CD4-positive, alpha-beta T cell treated with Interleukin-15 for 4 hours (primary cell): ENCODE data around the gene ARHGAP28.
"Not testable (repeated sequence)": the region's sequence is repeated elsewhere in the genome, so short reads cannot be mapped to it uniquely, and the experiment has no call there.

Source experiments
- DNase-seq: peaks from one replicate; pipeline ENCODE4 v3.0.0-alpha.2; 2020; ENCODE audit warnings: low spot score

Gene ARHGAP28

DNA sequence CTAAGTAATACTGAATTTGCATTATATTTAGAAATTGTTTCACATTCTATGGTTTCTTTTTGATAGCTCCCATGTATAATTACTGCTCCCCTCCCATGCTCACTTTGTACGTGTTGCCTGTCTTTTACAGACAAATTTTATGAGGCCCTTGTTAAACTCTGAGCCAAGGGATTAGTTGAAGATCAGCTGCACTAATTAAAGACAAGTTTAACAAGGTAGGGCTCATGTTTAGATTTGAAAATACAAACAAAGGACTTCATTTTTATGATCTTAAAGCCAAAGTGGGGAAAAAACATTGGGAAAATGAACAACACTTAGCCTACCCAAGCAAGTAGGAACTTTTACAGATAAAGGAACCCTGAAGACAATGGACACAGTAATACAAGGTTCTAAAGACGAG is 46.2 kb downstream of the ARHGAP28 start:
- no peak for DNase-seq

DNA sequence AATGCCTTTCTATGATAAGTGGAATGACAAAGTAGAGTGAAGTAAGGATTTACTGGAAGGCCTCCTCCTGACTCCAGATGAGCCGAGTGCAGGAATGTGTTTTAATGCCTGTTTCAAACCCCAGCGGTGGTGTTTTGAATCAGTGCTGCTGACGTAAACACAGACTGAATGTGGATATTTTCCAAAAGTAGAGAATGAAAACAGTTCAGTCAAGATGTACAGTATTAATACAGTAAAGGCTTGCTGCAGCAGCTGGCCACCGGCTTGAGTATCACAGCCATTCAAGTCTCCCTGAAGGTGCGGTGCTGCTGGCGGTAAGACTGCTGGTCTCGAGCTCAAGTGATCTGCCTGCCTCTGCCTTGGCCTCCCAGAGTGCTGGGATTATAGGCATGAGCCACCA is 46.7 kb downstream of the ARHGAP28 start:
- DNase-seq = no peak

GRCh38 chr18:6777509-6777908 is 48.0 kb downstream of the ARHGAP28 start:
- DNase-seq = no peak

DNA sequence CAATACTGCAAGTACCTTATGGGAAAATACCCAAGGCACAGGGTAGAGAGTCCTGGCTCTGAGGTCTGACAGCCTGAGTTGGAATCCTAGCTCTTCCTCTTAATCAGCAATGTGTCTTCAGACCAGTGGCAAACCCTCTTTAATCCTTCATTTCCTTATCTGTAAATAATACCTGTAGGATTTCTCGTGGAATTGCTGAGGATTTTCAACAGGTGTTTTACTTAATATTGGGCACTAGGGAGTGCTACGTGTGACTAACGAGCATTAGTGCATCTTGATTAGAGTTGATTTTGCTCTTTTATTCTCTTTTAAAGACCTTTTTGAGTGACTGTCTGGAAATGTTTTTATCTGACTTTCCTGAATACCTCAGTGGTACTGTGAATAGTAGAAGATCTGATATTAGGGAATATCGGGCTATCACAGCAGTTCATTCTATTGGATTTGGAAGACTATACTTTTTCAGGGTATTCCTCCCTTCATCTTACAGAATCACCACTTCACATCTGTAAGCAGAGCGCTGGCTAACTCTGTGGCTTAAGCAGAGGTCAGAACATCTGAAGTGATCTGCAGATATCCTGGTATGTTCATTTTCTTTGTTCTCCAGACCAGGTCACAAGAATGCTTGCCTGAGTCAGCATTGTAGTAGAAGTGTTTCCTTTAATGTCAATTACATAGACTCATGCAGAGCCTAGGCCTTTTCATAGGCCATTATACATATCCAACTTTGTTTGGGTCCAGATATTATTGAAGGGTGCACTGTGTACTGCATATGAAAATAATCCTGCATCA is 49.1 kb downstream of the ARHGAP28 start:
- no peak for DNase-seq

DNA sequence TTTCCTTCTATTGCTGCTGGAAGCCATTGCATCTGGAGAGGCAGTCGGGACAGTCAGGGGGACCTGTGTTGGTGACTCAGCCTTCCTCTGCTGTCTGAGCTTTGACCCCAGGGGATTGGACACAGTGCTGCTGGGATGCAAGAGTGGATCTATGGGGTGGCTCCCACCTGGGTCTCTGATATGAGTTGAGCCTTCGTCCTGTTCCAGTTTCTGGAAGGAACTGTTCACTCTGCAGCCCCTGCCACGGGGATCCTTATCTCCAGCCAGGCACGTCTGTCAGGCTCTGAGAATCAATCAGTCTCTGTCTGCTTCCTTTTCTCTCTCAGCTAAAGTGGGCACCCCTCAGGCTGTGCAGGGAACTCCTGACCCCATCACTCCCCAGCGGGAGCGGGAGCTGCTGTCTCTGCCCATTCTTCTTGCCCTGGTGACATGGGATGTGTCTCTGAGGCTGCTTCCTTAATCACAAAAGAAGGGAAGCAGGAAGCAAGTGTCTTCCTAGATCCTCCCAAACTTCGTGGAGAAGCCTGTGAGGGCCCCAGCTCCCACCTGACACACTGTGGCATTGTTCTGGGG is 51.7 kb downstream of the ARHGAP28 start:
- DNase-seq = no peak

GRCh38 chr18:6781796-6782195 is 52.3 kb downstream of the ARHGAP28 start:
- no peak for DNase-seq

- no peak for DNase-seq
These were observed 53.3 kb downstream of the ARHGAP28 start for GRCh38 chr18:6782861-6783260.

DNA sequence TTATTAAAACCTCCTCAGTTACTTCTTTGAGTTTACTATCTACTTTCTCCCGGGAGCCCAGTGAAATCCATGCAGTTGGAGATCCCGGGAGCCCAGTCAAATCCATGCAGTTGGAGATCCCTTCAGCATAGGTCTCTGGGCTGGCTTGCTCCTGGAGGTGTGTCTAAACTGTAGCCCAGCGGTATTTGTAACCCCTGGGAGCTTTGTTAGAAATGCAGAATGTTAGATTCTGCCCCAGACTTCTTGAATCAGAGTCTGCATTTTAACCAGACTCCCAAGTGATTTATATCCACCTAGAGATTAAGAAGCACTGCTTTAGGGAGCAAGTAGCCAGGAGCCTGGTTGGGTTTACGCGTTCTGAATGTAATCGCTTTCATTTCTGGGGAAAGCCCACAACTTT is 54.5 kb downstream of the ARHGAP28 start:
- no peak for DNase-seq

DNA sequence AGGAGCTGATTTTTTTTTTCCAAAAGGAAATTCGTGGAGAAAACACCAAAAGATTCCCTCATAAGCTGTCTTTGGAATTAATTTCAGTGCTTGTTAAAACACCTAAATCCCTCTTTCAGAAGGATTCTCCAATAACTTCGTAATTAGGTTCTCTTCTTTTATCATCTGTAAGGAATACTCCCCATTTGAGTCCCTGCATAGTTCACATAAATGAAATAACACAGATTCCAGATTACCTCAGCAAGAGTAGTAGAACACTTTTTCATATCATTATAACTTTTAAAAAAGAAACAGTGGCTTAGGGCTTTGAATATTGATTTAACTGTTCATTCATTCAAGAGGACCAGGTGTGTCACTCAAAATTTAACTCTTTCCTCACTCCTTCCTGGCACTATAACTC is 55.5 kb downstream of the ARHGAP28 start:
- no peak for DNase-seq

DNA sequence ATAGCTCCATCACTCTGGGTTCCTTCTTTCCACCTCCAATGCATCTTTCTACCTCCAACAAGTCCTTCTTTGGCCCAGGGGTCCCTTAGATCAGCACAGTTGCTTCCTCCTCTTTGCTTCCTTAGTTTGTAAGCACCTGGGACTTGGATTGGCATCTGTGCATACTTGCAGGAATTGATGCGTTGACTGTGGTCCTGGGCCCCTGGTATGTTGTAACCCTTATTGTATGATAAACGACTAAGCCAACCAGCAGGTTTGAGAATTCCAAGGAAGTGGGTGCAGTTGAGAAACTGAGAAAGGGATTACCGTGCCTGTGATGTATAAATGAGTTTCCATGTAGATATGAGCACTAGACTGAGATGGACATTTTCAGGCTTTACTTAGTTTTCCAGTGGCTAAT is 55.9 kb downstream of the ARHGAP28 start:
- no peak for DNase-seq

DNA sequence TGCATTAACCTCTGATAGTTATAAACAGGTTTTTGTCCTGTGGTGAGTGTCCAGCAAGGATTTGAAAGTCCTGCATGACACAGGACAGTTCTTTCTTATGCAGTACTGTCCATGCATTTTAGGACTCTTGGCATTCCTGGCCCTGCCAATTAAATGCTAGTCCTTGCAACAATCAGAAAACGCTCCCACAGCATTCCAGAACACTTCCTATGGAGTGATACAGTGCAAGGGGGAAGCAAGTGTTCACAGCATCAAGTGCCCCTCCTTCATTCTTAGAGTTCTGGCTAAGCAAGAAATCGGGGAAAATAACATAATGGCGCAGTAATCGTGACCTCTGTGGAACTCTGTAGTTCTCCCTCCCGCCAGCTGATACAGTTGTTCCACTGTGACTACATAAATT is 62.9 kb downstream of the ARHGAP28 start:
- DNase-seq = no peak

DNA sequence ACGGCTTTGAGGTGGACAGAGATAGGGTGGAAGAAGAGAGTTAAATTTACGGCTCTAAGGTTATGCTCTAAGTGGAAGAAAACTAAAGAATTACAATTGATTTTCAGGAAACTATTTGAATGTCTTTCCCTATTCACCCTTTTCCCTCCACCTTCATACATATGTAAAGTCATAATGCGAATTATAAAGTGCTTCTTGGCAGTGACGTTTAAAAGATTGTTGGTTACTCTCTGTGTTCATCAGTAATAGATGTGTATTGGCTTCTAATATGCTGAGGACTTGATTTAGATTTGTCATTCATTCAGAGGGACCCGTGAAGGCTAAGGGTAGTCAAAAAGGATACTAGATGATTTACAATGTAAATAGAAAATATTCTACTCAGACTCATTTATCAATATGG is 63.9 kb downstream of the ARHGAP28 start:
- DNase-seq = no peak

DNA sequence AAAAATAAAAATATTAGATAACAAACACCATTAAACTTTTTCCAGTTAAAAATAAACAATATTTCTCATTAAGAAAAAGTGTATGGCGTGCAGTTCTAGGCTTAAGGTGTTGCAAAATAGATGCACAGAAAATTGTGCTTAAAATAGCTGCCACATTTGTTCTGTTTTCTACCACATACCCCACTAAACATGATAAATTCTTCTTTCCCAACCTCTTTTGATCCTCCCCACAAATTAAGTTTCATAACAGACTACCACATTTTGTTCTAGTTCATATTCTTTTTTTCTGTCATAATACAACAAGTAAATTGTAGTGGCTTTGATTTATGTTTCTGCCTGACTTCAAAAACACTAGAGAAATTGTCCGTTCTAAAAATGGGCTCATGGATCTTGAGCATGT is 64.5 kb downstream of the ARHGAP28 start:
- no peak for DNase-seq

- DNase-seq = no peak
These were observed 65.8 kb downstream of the ARHGAP28 start for GRCh38 chr18:6795307-6795706.

DNA sequence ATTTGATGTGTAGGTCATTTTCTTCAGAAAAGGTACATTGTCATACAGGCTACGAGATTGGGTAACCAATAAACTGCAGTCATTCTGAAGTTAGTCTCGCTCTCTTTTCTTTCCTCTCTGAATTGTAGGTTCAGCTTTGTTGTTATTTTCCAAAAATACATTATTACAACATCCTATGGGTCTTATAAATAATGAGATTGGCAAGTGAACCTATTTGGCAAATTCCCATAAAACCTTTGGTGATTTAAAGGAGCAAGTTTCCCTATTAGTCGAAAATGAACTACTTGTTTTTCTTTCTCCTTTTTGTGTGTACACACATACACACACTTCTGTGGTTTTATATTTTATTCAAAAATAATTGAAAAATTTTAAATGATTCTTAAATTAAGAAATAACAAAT is 67.0 kb downstream of the ARHGAP28 start:
- no peak for DNase-seq

DNA sequence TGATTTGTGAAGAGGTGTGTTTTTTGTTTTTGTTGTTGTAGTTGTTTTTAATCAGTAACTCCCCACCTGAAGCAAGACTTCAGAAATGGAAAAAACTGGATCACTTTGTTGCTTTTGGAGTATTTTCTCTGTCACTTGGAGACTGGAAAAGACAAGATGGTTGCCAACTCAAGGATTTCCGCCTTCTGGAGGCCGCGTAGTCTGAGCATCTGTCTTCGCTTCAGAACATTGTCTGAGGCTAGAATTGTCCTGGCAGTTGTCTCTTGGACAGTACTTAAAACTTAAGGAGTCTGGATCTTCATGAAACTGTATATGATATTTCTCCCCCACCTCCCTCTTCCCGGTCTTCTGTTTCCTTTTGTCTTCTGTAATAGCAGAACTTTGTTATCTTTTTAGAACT is 67.7 kb downstream of the ARHGAP28 start:
- no peak for DNase-seq

DNA sequence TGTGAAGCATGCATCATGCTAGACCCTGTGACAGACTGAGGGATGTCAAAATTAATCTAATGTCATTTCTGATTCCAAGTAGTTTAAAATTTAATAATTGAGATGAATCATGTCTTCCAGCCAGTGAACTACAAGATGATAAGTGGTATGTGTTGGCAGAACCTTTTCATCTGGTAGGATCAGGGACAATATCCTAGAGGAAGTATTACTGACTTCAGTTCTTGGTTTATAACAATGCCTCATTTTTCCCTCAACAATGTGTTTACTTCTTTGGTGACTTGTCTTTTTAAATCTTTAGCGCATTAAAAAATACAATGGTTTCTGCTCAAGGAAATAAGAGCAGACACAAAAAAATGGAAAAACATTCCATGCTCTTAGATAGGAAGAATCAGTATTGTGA is 69.4 kb downstream of the ARHGAP28 start:
- no peak for DNase-seq

- not testable (repeated sequence) for DNase-seq
These were observed 70.8 kb downstream of the ARHGAP28 start for GRCh38 chr18:6800309-6800708.

DNA sequence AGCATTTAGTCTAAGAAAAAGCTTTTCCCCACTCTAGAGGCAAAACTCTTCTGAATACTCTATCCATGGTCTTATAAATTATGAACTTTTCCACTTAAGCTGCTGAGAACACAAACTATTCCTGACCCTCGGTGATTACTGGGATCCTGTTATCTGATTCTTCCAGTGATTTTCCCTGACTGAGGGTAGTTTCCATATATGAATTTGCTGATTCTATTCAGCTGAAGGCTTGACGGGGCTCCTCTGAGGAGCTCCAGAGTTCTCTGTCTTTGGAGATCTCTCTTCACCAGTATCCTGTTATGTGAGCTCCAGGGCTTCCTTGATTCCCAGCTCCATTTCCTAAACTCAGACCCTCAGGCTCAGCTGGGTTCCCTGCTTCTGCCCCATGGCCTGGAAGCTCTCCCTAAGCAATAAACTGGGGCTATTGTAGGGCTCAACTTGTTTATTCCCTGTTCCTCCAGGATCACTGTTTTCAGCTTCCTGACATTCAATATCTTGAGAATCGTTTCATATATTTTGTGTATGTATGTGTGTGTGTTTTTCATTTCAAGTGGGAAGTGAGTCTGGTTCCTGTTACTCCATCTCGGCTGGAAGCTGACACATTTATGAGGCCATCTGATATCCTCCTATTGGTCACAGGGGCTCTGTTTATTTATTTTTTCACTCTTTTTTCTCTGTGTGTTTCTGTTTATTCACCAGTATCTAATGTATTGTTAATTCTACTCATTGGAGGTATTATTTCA is 78.2 kb downstream of the ARHGAP28 start:
- no peak for DNase-seq

GRCh38 chr18:6810191-6810590 is 80.7 kb downstream of the ARHGAP28 start:
- no peak for DNase-seq

GRCh38 chr18:6811816-6812215 is 82.3 kb downstream of the ARHGAP28 start:
- no peak for DNase-seq

GRCh38 chr18:6814882-6815425 is 85.4 kb downstream of the ARHGAP28 start:
- no peak for DNase-seq

- DNase-seq = no peak
These were observed 86.6 kb downstream of the ARHGAP28 start for GRCh38 chr18:6816154-6816553.
